BE2C (cell line): ENCODE measurements around the gene PRDM12.

Experiments
- DNase-seq: peaks from one replicate; pipeline ENCODE4 v3.0.0-alpha.2; 2020
- H3K27me3 ChIP-seq: fragments of 250-450 bp; sonication (Bioruptor Pico); 2 replicates; pipeline ENCODE4 v1.5.1; 2020; ENCODE audit warnings: mild to moderate bottlenecking
- H3K36me3 ChIP-seq: fragments of 250-450 bp; sonication (Bioruptor Pico); 2 replicates; pipeline ENCODE4 v1.5.1; 2020; ENCODE audit warnings: mild to moderate bottlenecking
- H3K4me1 ChIP-seq: fragments of 250-450 bp; sonication (Bioruptor Pico); 2 replicates; pipeline ENCODE4 v1.5.1; 2020
- H3K4me3 ChIP-seq: 2 replicates; pipeline ENCODE4 v1.5.1; 2011; ENCODE audit warnings: low read depth, low read length
- H3K9me3 ChIP-seq: fragments of 250-450 bp; sonication (Bioruptor Pico); 2 replicates; pipeline ENCODE4 v1.5.1; 2020
- CTCF ChIP-seq: IDR thresholded peaks from 2 replicates; pipeline ENCODE4 v1.5.1; 2012; ENCODE audit warnings: mild to moderate bottlenecking, low read depth, low read length

Gene PRDM12

GRCh38 chr9:130627896-130628792, 36.2 kb upstream of the PRDM12 start:
- no peaks in the 10 kb centered on the region for H3K4me1 ChIP-seq
- H3K27me3 ChIP-seq, result no peaks in the 10 kb centered on the region
- no peaks in the 10 kb centered on the region for H3K9me3 ChIP-seq
- H3K36me3 ChIP-seq, result peaks cover 84% of the 10 kb centered on the region
- no peak for TF ChIP-seq CTCF
- no peak overlapping the region for H3K4me3 ChIP-seq
- DNase-seq, result no peak

DNA sequence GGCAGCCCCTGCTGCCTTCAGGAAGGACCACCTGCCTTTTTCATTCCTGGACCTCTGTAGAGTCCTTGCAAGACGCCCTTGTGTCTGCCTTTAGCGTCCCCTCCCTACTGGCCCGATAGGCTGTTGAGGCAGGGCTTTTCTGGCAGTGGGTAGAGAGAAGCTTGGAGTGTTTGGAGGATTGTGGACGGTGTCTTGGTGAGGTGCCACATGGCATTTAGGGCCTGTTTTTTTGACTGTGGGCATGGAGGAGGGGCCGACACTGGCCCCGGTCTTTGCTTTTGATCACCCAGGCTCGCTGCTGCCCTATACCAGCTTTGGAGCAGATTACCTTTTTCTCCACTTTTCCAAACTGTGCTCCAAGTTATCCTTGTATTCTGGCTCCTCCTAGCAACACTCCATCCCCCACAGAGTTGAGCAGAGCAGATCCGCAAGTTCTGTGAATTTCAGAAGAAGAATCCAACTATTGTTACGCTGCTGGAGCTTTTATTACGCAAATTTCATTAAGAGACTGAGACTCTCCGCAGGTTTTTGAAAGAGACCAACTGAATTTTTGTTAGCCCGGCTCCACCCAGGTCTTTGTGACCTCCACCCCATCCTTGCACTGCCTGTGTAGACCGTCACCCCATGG, 34.8 kb upstream of the PRDM12 start:
- no peak for TF ChIP-seq CTCF
- DNase-seq, result no peak
- no peak overlapping the region for H3K4me3 ChIP-seq
- no peaks in the 10 kb centered on the region for H3K9me3 ChIP-seq
- peaks cover 76% of the 10 kb centered on the region for H3K36me3 ChIP-seq
- H3K27me3 ChIP-seq, result no peaks in the 10 kb centered on the region
- no peaks in the 10 kb centered on the region for H3K4me1 ChIP-seq

GRCh38 chr9:130630071-130630450, 34.3 kb upstream of the PRDM12 start:
- no peak for TF ChIP-seq CTCF
- Histone ChIP-seq H3K9me3 (no peaks in the 10 kb centered on the region), H3K4me3 (no peak overlapping the region), H3K27me3 (no peaks in the 10 kb centered on the region), H3K36me3 (peaks cover 74% of the 10 kb centered on the region), H3K4me1 (no peaks in the 10 kb centered on the region)
- no peak for DNase-seq

GRCh38 chr9:130630506-130631330, 33.7 kb upstream of the PRDM12 start:
- no peak for TF ChIP-seq CTCF
- no peak for DNase-seq
- peaks cover 70% of the 10 kb centered on the region for H3K36me3 ChIP-seq
- no peak overlapping the region for H3K4me3 ChIP-seq
- no peaks in the 10 kb centered on the region for H3K27me3 ChIP-seq
- H3K9me3 ChIP-seq, result no peaks in the 10 kb centered on the region
- no peaks in the 10 kb centered on the region for H3K4me1 ChIP-seq

- Histone ChIP-seq H3K27me3 (no peaks in the 10 kb centered on the region), H3K4me1 (no peaks in the 10 kb centered on the region), H3K9me3 (no peaks in the 10 kb centered on the region), H3K36me3 (peaks cover 68% of the 10 kb centered on the region), H3K4me3 (no peak overlapping the region)
- TF ChIP-seq CTCF, result no peak
- no peak for DNase-seq
These were observed 32.9 kb upstream of the PRDM12 start for GRCh38 chr9:130631331-130632080.
